ENCODE results near the gene CCDC188. TPM values are rescaled to one million over a fixed set of nuclear protein-coding genes. Genes with fewer than 3 reads are reported as not detected.

The CCDC188 gene
- total and polyA plus RNA-seq, 2 of the 4 experiments (the other 2 are of a cell fraction) = 0.10 TPM; not detected in 1

GRCh38 chr22:20126284-20127029, 24.4 kb downstream of the CCDC188 start:
- no peak overlapping the region for H2AK9ac ChIP-seq (replicated peaks; ENCODE audit: low read depth, low read length, poor library complexity)
- no peak for DNase-seq
- H3K9me3 ChIP-seq (ENCODE audit: control insufficient read depth, insufficient read depth, low read length) = no peaks in the 10 kb centered on the region
- no peak overlapping the region for H3K56ac ChIP-seq (ENCODE audit: extremely low read depth, insufficient read depth, low read length)
- H2BK20ac ChIP-seq (ENCODE audit: low read depth, low read length) = no peak overlapping the region
- no peak overlapping the region for H2AFZ ChIP-seq (replicated peaks; ENCODE audit: low read length, poor library complexity)
- peaks cover 49% of the 10 kb centered on the region for H3K36me3 ChIP-seq (ENCODE audit: control insufficient read depth, insufficient read depth, low read length)
- H3K14ac ChIP-seq (replicated peaks; ENCODE audit: low read depth, low read length) = no peak overlapping the region
- peaks cover 39% of the 10 kb centered on the region for H4K20me1 ChIP-seq (ENCODE audit: insufficient read depth, low read length)
- ATAC-seq (ENCODE audit: low read depth) = no peak
- ChIA-PET POLR2A (ENCODE audit: unreplicated experiment) (interaction anchor here (0.6 kb wide), 1 partner anchor 104 kb away, joined by 4 read pairs; no protein-coding TSS in a partner anchor), CTCF (no interaction called here)
- in situ Hi-C loops (cut with MboI; ENCODE audit: low sequenced_read_pairs) (no loop called here), intact Hi-C loops (cut with micrococcal nuclease) (no loop called here), dilution Hi-C loops (cut with HindIII; ENCODE audit: low sequenced_read_pairs, unreplicated experiment) (no loop called here)
- H4K8ac ChIP-seq (ENCODE audit: low read depth in 2 of 2, low read length in 2 of 2) = no peak overlapping the region
- peaks cover 6% of the 10 kb centered on the region; the same call in 1 of the 2 replicates for H3K9me1 ChIP-seq (ENCODE audit: insufficient read depth, low read length)
- no peak overlapping the region for H4K91ac ChIP-seq (ENCODE audit: insufficient read depth, low read depth, low read length)
- 85% methylated on average over 9 of the region's 19 CpGs; no CpG with 5 or more reads in 1 of the 2 experiments for WGBS, 2 experiments (ENCODE audit: extremely low coverage in 2 of 2, insufficient read length in 1 of 2)
- no peak overlapping the region for H3K23ac ChIP-seq (ENCODE audit: low read depth, low read length)
- no peak overlapping the region for H3K4me3 ChIP-seq (ENCODE audit: insufficient read depth, low read depth, low read length)
- H2BK120ac ChIP-seq (ENCODE audit: low read depth, low read length) = no peak overlapping the region
- no peak for TF ChIP-seq BHLHE40 (IDR thresholded peaks at IDR 0.05; ENCODE audit: low read depth, low read length)
- TF ChIP-seq RFX5 (IDR thresholded peaks at IDR 0.05; ENCODE audit: low read depth, low read length) = no peak
- TF ChIP-seq CHD1 (IDR thresholded peaks at IDR 0.05; ENCODE audit: low read depth, low read length) = no peak
- no peak for TF ChIP-seq NFE2L2 (IDR thresholded peaks at IDR 0.05; ENCODE audit: low read depth, low read length)
- TF ChIP-seq MAFK (IDR thresholded peaks at IDR 0.05; ENCODE audit: low read depth, low read length) = no peak
- TF ChIP-seq FOS (IDR thresholded peaks at IDR 0.05; ENCODE audit: low read depth, low read length) = no peak
- TF ChIP-seq MAZ (IDR thresholded peaks at IDR 0.05; ENCODE audit: borderline replicate concordance, low read depth, low read length) = no peak
- TF ChIP-seq POLR2A (IDR thresholded peaks at IDR 0.05; ENCODE audit: low read depth, low read length) = no peak
- no peak for TF ChIP-seq RCOR1 (IDR thresholded peaks at IDR 0.05; ENCODE audit: insufficient replicate concordance, low read length)
- TF ChIP-seq USF2 (IDR thresholded peaks at IDR 0.05; ENCODE audit: low read depth, low read length) = no peak
- TF ChIP-seq SMC3 (IDR thresholded peaks at IDR 0.05; ENCODE audit: low read depth, low read length) = no peak
- no peak for TF ChIP-seq CTCF (conservative IDR thresholded peaks at IDR 0.05; ENCODE audit: low read depth, low read length)
- no peak for TF ChIP-seq CEBPB (IDR thresholded peaks at IDR 0.05; ENCODE audit: low read depth, low read length)
- TF ChIP-seq RAD21 (IDR thresholded peaks at IDR 0.05; ENCODE audit: low read length) = no peak
- H2AK5ac ChIP-seq (ENCODE audit: low read depth, low read length) = no peak overlapping the region
- no peak overlapping the region for H2BK5ac ChIP-seq (ENCODE audit: low read depth, low read length, poor library complexity, severe bottlenecking)
- H3K4ac ChIP-seq (ENCODE audit: low read depth, low read length) = no peak overlapping the region
- no peak overlapping the region for H3K4me2 ChIP-seq (ENCODE audit: low read depth, low read length)
- peaks cover 4% of the 10 kb centered on the region; the same call in 1 of the 2 replicates for H3K4me1 ChIP-seq (ENCODE audit: control insufficient read depth, insufficient read depth, low read length)
- no peak overlapping the region for H3K27ac ChIP-seq (ENCODE audit: insufficient read depth, low read length)
- no peak overlapping the region for H3K18ac ChIP-seq (ENCODE audit: low read depth, low read length)
- no peaks in the 10 kb centered on the region for H3K27me3 ChIP-seq (ENCODE audit: control insufficient read depth, insufficient read depth, low read length)
- peaks cover 7 to 27% of the 10 kb centered on the region in 2 experiments for H3K79me1 ChIP-seq (ENCODE audit: low read depth in 1 of 2, low read length in 2 of 2)
- no peak overlapping the region for H2BK15ac ChIP-seq (ENCODE audit: low read depth, low read length)
- BruUV-seq (replicated peaks) = no TSS peak
- no peak overlapping the region for H4K5ac ChIP-seq (ENCODE audit: low read depth, low read length)
- H3K9ac ChIP-seq (ENCODE audit: low read depth, low read length) = no peak overlapping the region
